Measurements from ENCODE around the gene CHAF1A. TPM values are rescaled to one million over a fixed set of nuclear protein-coding genes. Genes with fewer than 3 reads are reported as not detected.

Gene CHAF1A
- total RNA-seq, 1 experiment from 2014 or later, result 16.7 TPM

DNA sequence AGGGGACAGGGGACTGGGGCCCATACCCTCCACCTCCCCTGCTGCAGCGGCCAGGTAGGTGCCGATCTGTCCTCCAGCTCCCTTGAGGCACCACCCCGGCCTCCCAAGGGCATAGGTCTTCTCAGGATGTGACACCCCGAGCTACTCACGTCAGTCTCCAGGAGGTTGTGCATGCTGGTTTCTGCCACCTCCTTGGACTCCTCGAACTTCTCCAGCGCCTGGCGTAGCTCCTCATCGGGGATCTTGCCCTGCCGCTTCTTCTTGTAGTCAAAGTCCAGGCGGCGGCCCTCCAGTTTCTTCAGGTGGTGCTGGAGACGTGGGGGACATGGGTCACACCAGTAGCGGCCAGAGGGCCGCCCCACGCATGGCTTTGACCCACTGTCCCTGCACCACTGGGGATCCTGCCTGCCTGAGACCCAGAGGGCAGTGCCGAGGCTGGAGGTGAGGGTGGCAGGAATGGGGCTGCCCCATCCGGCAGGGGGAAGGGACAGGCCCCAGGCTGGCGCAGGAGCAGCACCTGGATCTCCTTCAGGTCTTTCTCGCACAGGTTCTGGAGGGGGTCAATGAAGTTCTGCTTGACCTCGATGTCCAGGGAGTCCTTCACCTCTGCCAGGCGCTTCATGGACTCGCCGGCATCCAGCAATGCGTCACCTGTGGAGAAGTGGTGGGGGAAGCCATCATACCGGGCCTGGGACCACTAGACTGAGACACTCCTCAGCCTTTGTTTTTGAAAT is 38.7 kb upstream of the CHAF1A start:
- no peak for DNase-seq (ENCODE audit: unreplicated experiment)
- H3K4me1 Mint-ChIP-seq (ENCODE audit: insufficient read depth, unreplicated experiment), result peaks cover 4% of the 10 kb centered on the region
- peaks cover 65% of the 10 kb centered on the region for H3K36me3 Mint-ChIP-seq (ENCODE audit: insufficient read depth, unreplicated experiment)
- ChIA-PET CTCF (interaction anchor here (1.6 to 2.9 kb wide), 2 partner anchors 11 kb away, joined by 7 to 12 read pairs; no protein-coding TSS in a partner anchor), POLR2A (interaction anchor here (1.2 kb wide), 1 partner anchor 21 kb away, joined by 4 read pairs; the partner anchor contains the start of gene MPND)
- no TSS peak for BruUV-seq (replicated peaks)
- H3K27me3 Mint-ChIP-seq (ENCODE audit: insufficient read depth, unreplicated experiment), result no peaks in the 10 kb centered on the region
- TF ChIP-seq, protein P1, sequence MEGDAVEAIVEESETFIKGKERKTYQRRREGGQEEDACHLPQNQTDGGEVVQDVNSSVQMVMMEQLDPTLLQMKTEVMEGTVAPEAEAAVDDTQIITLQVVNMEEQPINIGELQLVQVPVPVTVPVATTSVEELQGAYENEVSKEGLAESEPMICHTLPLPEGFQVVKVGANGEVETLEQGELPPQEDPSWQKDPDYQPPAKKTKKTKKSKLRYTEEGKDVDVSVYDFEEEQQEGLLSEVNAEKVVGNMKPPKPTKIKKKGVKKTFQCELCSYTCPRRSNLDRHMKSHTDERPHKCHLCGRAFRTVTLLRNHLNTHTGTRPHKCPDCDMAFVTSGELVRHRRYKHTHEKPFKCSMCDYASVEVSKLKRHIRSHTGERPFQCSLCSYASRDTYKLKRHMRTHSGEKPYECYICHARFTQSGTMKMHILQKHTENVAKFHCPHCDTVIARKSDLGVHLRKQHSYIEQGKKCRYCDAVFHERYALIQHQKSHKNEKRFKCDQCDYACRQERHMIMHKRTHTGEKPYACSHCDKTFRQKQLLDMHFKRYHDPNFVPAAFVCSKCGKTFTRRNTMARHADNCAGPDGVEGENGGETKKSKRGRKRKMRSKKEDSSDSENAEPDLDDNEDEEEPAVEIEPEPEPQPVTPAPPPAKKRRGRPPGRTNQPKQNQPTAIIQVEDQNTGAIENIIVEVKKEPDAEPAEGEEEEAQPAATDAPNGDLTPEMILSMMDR (IDR thresholded peaks at IDR 0.05; ENCODE audit: unreplicated experiment), result no peak
- H3K27ac Mint-ChIP-seq (ENCODE audit: low read depth, unreplicated experiment), result no peak overlapping the region
- no peaks in the 10 kb centered on the region for H3K9me3 Mint-ChIP-seq (ENCODE audit: unreplicated experiment)
- intact Hi-C loops (cut with micrococcal nuclease), result no loop called here
- H3K4me3 Mint-ChIP-seq (ENCODE audit: unreplicated experiment), result no peak overlapping the region

DNA sequence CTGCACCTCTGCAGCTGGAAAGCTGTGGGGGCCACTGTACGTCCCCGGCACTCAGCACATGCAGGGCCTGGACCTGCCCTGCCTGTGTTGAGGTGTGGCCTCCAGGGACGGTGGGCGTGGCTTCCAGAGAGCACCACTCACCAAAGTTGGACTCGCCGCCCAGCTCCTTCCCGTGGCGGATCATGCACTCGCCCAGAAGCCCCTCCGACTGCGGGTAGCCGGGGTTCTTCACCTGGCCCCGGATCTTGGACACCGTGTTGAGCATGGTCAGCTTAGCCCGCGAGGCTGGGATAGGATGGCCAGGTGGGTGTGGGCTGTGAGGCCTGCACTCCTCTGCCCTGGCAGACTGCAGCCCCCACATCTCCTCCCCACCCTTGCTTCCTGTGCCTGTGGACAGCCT is 37.1 kb upstream of the CHAF1A start:
- Mint-ChIP-seq H3K36me3 (ENCODE audit: insufficient read depth, unreplicated experiment) (peaks cover 63% of the 10 kb centered on the region), H3K9me3 (ENCODE audit: unreplicated experiment) (no peaks in the 10 kb centered on the region), H3K27me3 (ENCODE audit: insufficient read depth, unreplicated experiment) (no peaks in the 10 kb centered on the region), H3K27ac (ENCODE audit: low read depth, unreplicated experiment) (no peak overlapping the region), H3K4me3 (ENCODE audit: unreplicated experiment) (no peak overlapping the region), H3K4me1 (ENCODE audit: insufficient read depth, unreplicated experiment) (peaks cover 11% of the 10 kb centered on the region)
- intact Hi-C loops (cut with micrococcal nuclease), result no loop called here
- ChIA-PET CTCF (interaction anchor here (0.6 to 2.9 kb wide), 3 partner anchors 13 to 100 kb away, joined by 4 to 23 read pairs (median 7); partner anchors contain the start of gene CHAF1A), POLR2A (interaction anchor here (1.2 to 2.5 kb wide), 2 partner anchors 23 to 36 kb away, joined by 3 to 8 read pairs; no protein-coding TSS in a partner anchor)
- BruUV-seq (replicated peaks), result no TSS peak
- TF ChIP-seq, protein P1 (IDR thresholded peaks at IDR 0.05; ENCODE audit: unreplicated experiment), result no peak
- DNase-seq (ENCODE audit: unreplicated experiment), result no peak

- Mint-ChIP-seq H3K9me3 (ENCODE audit: unreplicated experiment) (no peaks in the 10 kb centered on the region), H3K27me3 (ENCODE audit: insufficient read depth, unreplicated experiment) (no peaks in the 10 kb centered on the region), H3K27ac (ENCODE audit: low read depth, unreplicated experiment) (no peak overlapping the region), H3K4me1 (ENCODE audit: insufficient read depth, unreplicated experiment) (peaks cover 11% of the 10 kb centered on the region), H3K36me3 (ENCODE audit: insufficient read depth, unreplicated experiment) (peaks cover 66% of the 10 kb centered on the region), H3K4me3 (ENCODE audit: unreplicated experiment) (no peak overlapping the region)
- intact Hi-C loops (cut with micrococcal nuclease), result no loop called here
- BruUV-seq (replicated peaks), result no TSS peak
- no peak for DNase-seq (ENCODE audit: unreplicated experiment)
- POLR2A ChIA-PET, result interaction anchor here (1.0 to 2.5 kb wide), 3 partner anchors 24 to 35 kb away, joined by 3 to 8 read pairs (median 4); partner anchors contain the start of gene STAP2
- CTCF ChIA-PET, result interaction anchor here (1.1 to 2.9 kb wide), 2 partner anchors 14 to 36 kb away, joined by 4 to 23 read pairs; partner anchors contain the start of gene CHAF1A
- TF ChIP-seq, protein P1 (IDR thresholded peaks at IDR 0.05; ENCODE audit: unreplicated experiment), result no peak
Observed at GRCh38 chr19:4365791-4366665, 36.4 kb upstream of the CHAF1A start.
